ENCODE results near the gene MYB.
"Not testable (repeated sequence)": the region's sequence is repeated elsewhere in the genome, so short reads cannot be mapped to it uniquely, and the experiment has no call there.

MYB gene

DNA sequence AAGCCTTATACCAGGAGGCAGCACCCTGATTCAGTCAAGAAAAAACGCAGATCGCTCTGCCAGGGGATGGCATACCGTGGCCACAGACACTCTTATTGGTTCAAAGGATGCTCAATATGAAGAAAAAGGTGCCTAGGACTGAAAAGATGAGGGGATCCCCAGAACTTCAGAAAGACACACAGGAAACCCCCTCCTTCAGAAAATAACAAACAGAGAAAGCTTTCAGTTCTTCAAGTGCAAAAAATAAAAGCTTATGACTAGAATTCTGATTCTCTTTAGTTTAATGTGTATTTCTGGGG, 17.7 kb upstream of the MYB start:
- DNase-seq, result peak; percentile 49
- peak; percentile 79 for ATAC-seq

DNA sequence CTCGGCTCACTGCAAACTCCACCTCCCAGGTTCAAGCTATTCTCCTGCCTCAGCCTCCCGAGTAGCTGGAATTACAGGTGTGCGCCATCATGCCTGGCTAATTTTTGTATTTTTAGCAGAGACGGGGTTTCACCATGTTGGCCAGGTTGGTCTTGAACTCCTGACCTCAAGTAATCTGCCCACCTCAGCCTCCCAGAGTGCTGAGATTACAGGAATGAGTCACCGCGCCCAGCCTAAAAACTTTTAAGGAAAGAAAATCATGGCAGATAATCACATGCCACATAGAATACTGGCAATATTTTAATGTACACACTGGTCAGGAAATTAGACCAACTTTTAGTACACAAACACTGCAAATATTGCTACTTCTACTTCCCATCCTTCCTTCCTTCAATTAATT, 16.7 kb upstream of the MYB start:
- not testable (repeated sequence) for ATAC-seq, DNase-seq

- ATAC-seq (no peak), DNase-seq (no peak)
These were observed 16.1 kb upstream of the MYB start for GRCh38 chr6:135165031-135165430.

DNA sequence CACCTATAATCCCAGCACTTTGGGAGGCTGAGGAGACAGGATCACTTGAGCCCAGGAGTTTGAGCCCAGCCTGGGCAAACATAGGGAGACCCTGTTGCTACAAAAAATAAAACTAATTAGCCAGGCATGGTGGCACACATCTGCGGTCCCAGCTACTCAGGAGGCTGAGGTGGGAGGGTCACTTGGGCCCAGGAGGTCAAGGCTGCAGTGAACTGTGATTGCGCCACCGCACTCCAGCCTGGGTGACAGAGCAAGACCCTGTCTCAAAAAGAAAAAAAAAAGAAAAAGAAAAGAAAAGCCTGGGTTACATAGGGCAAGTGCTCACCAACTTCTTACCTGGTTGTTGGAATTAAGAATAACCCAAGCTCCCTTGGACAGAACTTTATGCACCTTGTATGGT, 14.6 kb upstream of the MYB start:
- no peak for DNase-seq
- no peak for ATAC-seq

DNA sequence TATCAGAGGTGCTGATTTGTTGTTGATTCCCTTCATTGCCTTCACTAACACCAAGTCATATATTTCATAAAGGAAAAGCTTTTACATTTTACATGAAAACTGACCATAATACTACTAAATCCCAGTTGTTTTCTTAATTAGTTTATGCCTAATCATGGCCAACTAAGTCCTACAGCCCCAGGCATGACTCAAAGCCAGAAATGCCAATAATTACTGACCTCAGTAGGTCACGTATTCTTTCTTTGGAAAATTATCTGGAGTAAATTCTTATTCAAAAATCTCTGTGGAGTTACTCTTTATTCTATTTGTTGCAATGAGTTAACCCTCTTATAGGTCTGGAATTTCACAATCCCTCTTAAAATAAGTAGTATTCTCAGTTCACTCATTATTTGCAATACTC, 13.5 kb upstream of the MYB start:
- ATAC-seq (no peak), DNase-seq (no peak)

DNA sequence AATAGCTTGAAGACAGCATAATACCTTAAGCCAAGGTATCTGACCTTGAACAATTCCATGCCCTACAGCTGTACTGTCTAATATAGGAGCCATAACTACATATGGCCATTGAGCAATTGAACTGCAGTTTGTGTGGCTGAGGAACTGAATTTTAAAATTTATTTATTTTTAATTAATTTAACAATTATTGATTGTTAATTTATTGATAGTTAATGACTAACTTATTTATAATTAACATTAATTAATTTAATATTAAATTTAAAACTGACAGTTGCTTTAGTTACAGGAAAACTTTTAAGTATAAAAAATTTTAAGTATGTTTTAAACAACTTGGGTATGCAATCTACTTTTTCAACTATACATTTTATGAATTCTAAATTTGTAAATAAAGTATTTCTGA, 12.3 kb upstream of the MYB start:
- DNase-seq (no peak), ATAC-seq (no peak)

DNA sequence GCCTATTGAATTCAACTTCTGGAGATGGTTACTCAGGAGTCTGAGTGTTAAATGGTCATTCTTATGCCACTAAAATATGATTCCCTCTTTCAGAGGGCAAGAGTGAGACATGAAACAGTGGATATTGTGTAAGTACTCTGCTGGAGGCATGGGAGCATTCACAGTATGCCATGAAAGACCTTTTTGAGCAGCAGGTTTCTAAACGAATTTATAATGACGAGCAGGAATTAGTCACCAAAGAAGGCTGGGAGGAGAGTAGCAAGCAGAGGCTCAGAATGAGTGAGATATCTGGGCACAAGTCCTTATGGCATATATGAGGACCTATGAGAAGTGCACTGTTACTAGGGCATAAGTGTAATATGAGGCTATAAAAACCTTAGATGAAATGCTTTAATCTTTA, 10.9 kb upstream of the MYB start:
- ATAC-seq, result peak; percentile 81

GRCh38 chr6:135170849-135171248, 10.3 kb upstream of the MYB start:
- DNase-seq (no peak), ATAC-seq (peak; percentile 87)

More for the DNA sequence above, 10.9 kb upstream of the MYB start:
- no peak for DNase-seq

- DNase-seq (no peak), ATAC-seq (no peak)
These were observed 7.7 kb upstream of the MYB start for GRCh38 chr6:135173242-135173988.

DNA sequence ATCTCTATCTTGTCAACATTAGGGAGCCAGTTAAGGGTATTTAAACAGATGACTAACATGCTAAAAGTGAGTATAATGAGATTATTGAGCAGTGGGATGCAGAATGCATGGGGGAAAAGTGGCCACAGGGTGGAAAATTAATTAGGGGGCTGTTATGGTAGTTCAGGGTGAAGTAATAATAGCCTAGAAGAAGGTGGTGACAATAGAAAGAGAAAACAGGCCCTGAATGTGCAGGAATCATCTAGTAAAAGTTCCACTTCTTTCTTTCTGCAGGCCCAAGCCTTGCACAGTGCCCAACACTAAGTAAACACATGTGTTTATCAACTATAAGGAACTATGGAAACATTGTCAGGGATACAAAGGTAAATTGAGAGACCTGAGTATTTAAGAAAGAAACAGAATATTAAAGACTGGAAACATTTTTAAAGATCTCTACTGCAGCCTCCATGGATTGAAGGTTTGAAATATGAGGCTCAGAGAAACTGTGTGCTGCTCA, 7.1 kb upstream of the MYB start:
- no peak for DNase-seq
- ATAC-seq, result no peak

DNA sequence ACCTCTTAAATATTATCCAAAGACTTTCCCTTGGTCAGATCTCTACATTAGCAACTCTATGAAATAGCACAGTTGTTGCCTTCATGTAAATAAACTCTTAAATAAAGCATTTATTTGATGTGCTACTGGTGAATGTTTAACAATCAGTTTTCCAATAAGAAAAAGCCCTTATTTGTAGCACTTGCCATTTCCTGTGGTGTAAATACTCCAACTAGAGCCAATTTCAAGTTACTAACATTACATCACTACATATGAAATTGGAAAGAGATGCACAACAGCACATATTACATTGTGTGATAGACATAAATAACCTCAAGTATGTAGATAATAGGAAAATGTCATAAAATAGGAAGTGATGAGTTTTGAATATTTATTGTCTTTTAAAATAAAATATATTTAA, 5.0 kb upstream of the MYB start:
- ATAC-seq (no peak), DNase-seq (no peak)

- DNase-seq (no peak), ATAC-seq (no peak)
These were observed 4.6 kb upstream of the MYB start for GRCh38 chr6:135176464-135176863.

DNA sequence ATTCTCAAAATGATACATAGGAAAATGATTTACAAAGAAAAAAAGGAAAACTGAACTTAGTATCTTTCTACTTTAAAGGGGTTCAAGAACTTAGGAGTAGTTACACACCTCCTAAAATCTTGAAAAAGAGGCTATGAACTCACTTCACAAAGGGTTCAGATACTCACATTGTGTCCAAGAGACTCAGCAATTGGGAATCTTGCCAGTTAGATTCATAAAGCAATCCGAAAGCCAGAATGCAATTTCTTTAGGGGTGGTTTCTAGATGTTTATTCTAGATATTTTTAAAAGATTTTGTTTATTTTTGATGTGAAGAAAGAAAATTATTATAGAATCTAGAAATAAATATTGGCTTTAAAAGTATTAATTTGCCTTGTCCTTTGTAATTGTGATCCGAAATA, 1.7 kb upstream of the MYB start:
- ATAC-seq, result no peak
- DNase-seq, result no peak

DNA sequence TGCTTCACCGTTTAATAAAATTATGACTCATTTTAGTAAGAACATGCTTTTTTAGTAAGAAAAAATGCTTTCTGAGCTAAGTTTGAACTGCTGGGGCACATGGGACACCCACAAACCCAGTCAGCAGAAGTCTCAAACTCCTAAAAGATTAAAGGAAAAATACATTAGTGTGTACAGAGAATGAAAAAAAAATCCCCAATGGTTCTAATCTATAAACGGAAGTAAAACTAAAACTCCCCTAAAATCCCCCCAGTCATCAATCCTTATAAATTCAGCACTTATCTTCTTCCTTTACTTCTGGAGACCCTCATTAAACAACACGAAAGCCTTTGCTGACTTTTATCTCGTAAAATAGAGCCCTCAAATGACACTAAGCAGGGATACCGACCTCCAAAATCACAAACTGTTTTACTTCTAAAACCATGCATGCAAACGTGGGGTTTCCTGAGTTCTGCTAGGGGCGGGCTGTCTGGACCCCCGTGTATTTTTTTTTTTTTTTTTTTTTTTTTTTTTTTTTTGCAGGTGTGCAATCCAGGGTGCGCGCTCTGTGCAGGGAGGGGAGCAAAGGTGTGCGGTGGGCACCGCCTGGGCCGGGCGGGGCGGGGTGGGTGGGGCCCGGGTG, 1.1 kb upstream of the MYB start:
- DNase-seq (no peak), ATAC-seq (no peak)

- ATAC-seq (no peak), DNase-seq (peak; percentile 30)
These were observed 394 bp downstream of the MYB start for GRCh38 chr6:135181333-135182070.

- DNase-seq (peak; percentile 68), ATAC-seq (peak; percentile 21)
These were observed 1.2 kb downstream of the MYB start for GRCh38 chr6:135182071-135183001.

GRCh38 chr6:135183002-135183531, 2.0 kb downstream of the MYB start:
- peak; percentile 55 for ATAC-seq
- peak; percentile 81 for DNase-seq

- DNase-seq, result peak; percentile 80
- ATAC-seq, result peak; percentile 53
These were observed 2.7 kb downstream of the MYB start for GRCh38 chr6:135183532-135184440.

GRCh38 chr6:135185483-135185882, 4.4 kb downstream of the MYB start:
- no peak for DNase-seq
- no peak for ATAC-seq

- ATAC-seq, result no peak
These were observed 5.1 kb downstream of the MYB start for GRCh38 chr6:135186255-135186654.

DNA sequence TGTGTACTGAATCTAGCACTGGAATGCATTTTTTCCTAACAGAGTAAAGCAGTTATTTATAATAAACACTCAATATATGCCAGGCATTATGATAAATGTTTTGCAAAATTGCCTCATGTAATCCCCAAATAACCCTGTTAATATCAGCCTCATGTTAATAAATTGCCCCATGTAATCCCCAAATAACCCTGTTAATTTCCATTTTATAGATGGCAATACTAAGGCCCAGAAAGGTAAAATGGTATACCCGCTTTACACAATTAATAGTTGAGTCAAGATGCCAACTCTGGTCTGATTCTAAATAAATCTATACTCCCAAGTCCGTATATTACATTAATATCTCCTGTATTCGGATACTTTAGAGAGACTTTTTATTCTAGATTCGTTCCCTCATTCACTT, 6.3 kb downstream of the MYB start:
- ATAC-seq, result no peak

More at GRCh38 chr6:135186255-135186654, 5.1 kb downstream of the MYB start:
- DNase-seq, result no peak

More for the DNA sequence above, 6.3 kb downstream of the MYB start:
- no peak for DNase-seq

Measured in stimulated activated naive CD8-positive, alpha-beta T cell treated with anti-CD3 and anti-CD28 coated beads, Interleukin-15, Interleukin-2, amounts not matched to agents 100 U/mL and 50 U/mL, for 24 hours (primary cell).